ENCODE results near the gene FABP7.

DNA sequence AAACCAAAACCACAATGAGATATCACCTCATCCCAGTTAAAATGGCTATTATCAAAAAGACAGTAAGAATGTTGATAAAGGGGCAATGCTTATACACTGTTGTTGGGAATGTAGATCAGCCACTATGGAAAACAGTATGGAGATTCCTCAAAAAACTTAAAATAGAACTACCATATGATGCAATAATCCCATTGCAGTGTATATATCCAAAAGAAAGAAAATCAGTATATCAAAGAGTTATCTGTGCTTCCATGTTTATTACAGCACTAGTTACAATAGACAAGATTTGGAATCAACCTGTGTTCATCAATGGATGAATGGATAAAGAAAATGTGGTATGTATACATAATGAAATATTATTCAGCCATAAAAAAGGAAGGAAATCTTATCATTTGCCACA lies 3.5 kb upstream of the FABP7 start:
- TF ChIP-seq POLR2A (IDR thresholded peaks at IDR 0.05) (no peak), EP300 (IDR thresholded peaks at IDR 0.05; ENCODE audit: low read depth) (no peak)
- TF ChIP-seq, protein P1, sequence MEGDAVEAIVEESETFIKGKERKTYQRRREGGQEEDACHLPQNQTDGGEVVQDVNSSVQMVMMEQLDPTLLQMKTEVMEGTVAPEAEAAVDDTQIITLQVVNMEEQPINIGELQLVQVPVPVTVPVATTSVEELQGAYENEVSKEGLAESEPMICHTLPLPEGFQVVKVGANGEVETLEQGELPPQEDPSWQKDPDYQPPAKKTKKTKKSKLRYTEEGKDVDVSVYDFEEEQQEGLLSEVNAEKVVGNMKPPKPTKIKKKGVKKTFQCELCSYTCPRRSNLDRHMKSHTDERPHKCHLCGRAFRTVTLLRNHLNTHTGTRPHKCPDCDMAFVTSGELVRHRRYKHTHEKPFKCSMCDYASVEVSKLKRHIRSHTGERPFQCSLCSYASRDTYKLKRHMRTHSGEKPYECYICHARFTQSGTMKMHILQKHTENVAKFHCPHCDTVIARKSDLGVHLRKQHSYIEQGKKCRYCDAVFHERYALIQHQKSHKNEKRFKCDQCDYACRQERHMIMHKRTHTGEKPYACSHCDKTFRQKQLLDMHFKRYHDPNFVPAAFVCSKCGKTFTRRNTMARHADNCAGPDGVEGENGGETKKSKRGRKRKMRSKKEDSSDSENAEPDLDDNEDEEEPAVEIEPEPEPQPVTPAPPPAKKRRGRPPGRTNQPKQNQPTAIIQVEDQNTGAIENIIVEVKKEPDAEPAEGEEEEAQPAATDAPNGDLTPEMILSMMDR (IDR thresholded peaks at IDR 0.05) = no peak

Measured in transverse colon (tissue), 3 donors.